ENCODE data around the gene RXRA.
"Not testable (repeated sequence)": the region's sequence is repeated elsewhere in the genome, so short reads cannot be mapped to it uniquely, and the experiment has no call there.

The RXRA gene

GRCh38 chr9:134294153-134295071, 31.8 kb upstream of the RXRA start:
- DNase-seq (ENCODE audit: low spot score): no peak

GRCh38 chr9:134295101-134295745, 31.0 kb upstream of the RXRA start:
- DNase-seq (ENCODE audit: low spot score): no peak

- no peak for DNase-seq (ENCODE audit: low spot score)
Observed at GRCh38 chr9:134295746-134296250, 30.5 kb upstream of the RXRA start.

- no peak for DNase-seq (ENCODE audit: low spot score)
Observed at GRCh38 chr9:134296301-134297082, 29.8 kb upstream of the RXRA start.

GRCh38 chr9:134297083-134297410, 29.2 kb upstream of the RXRA start:
- no peak for DNase-seq (ENCODE audit: low spot score)

- DNase-seq (ENCODE audit: low spot score): no peak
Observed at GRCh38 chr9:134297576-134297975, 28.7 kb upstream of the RXRA start.

- no peak for DNase-seq (ENCODE audit: low spot score)
Observed at GRCh38 chr9:134298000-134298399, 28.3 kb upstream of the RXRA start.

GRCh38 chr9:134299068-134299467, 27.2 kb upstream of the RXRA start:
- no peak for DNase-seq (ENCODE audit: low spot score)

GRCh38 chr9:134299883-134300282, 26.4 kb upstream of the RXRA start:
- DNase-seq (ENCODE audit: low spot score): no peak

GRCh38 chr9:134301387-134302129, 24.7 kb upstream of the RXRA start:
- DNase-seq (ENCODE audit: low spot score): no peak

GRCh38 chr9:134302130-134302817, 24.0 kb upstream of the RXRA start:
- DNase-seq (ENCODE audit: low spot score): no peak

- no peak for DNase-seq (ENCODE audit: low spot score)
Observed at GRCh38 chr9:134303601-134304000, 22.7 kb upstream of the RXRA start.

- DNase-seq (ENCODE audit: low spot score): no peak
Observed at GRCh38 chr9:134304261-134304660, 22.0 kb upstream of the RXRA start.

- no peak for DNase-seq (ENCODE audit: low spot score)
Observed at GRCh38 chr9:134304690-134305089, 21.6 kb upstream of the RXRA start.

GRCh38 chr9:134305533-134305932, 20.7 kb upstream of the RXRA start:
- DNase-seq (ENCODE audit: low spot score): no peak

GRCh38 chr9:134306042-134306441, 20.2 kb upstream of the RXRA start:
- DNase-seq (ENCODE audit: low spot score): not testable (repeated sequence)

- no peak for DNase-seq (ENCODE audit: low spot score)
Observed at GRCh38 chr9:134306636-134307600, 19.3 kb upstream of the RXRA start.

GRCh38 chr9:134307674-134308638, 18.3 kb upstream of the RXRA start:
- no peak for DNase-seq (ENCODE audit: low spot score)
